ENCODE data around the gene CXADR.
"Not testable (repeated sequence)": the region's sequence is repeated elsewhere in the genome, so short reads cannot be mapped to it uniquely, and the experiment has no call there.

DNA sequence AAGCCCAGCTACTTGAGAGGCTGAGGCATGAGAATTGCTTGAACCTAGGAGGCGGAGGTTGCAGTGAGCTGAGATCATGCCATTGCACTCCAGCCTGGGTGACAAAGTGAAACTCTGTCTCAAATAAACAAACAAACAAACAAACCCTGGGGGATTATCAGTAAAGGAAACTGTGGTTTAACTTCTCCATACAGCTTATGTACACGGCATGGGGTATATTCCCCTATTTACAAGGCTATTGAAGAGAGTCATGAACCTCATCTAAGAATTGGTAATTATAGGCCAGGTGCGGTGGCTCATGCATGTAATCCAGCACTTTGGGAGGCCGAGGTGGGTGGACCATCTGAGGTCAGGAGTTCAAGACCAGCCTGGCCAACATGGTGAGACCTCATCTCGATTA lies 9.9 kb upstream of the CXADR start:
- TF ChIP-seq ARID1B (IDR thresholded peaks at IDR 0.05); ZBTB43 (CRISPR knock-in tag; IDR thresholded peaks at IDR 0.05); POLR2A (conservative IDR thresholded peaks at IDR 0.05); ZNF589 (CRISPR knock-in tag; IDR thresholded peaks at IDR 0.05; ENCODE audit: low read depth); THRAP3 (IDR thresholded peaks at IDR 0.05; ENCODE audit: borderline replicate concordance): not testable (repeated sequence)

All from K562 (cell line).